Measurements from ENCODE around the gene MYRIP.
"Not testable (repeated sequence)": the region's sequence is repeated elsewhere in the genome, so short reads cannot be mapped to it uniquely, and the experiment has no call there.

The MYRIP gene

GRCh38 chr3:39808467-39809180 is 785 bp upstream of the MYRIP start:
- no peak for DNase-seq

- DNase-seq = no peak
Observed at GRCh38 chr3:39809995-39810595, 686 bp downstream of the MYRIP start.

- DNase-seq = no peak
Observed at GRCh38 chr3:39810647-39811161, 1.3 kb downstream of the MYRIP start.

GRCh38 chr3:39811561-39811960 is 2.2 kb downstream of the MYRIP start:
- DNase-seq = no peak

GRCh38 chr3:39812537-39812936 is 3.1 kb downstream of the MYRIP start:
- no peak for DNase-seq

- no peak for DNase-seq
Observed at GRCh38 chr3:39814007-39814406, 4.6 kb downstream of the MYRIP start.

GRCh38 chr3:39819899-39820298 is 10.5 kb downstream of the MYRIP start:
- no peak for DNase-seq

- not testable (repeated sequence) for DNase-seq
Observed at GRCh38 chr3:39833764-39834163, 24.4 kb downstream of the MYRIP start.

- DNase-seq = no peak
Observed at GRCh38 chr3:39839484-39839883, 30.1 kb downstream of the MYRIP start.

- no peak for DNase-seq
Observed at GRCh38 chr3:39843440-39843839, 34.0 kb downstream of the MYRIP start.

- DNase-seq = no peak
Observed at GRCh38 chr3:39848365-39848764, 39.0 kb downstream of the MYRIP start.

- DNase-seq = no peak
Observed at GRCh38 chr3:39849992-39850715, 40.7 kb downstream of the MYRIP start.

- DNase-seq = no peak
Observed at GRCh38 chr3:39850716-39851032, 41.3 kb downstream of the MYRIP start.

- DNase-seq = no peak
Observed at GRCh38 chr3:39855517-39855916, 46.1 kb downstream of the MYRIP start.

- no peak for DNase-seq
Observed at GRCh38 chr3:39869890-39870289, 60.5 kb downstream of the MYRIP start.

- no peak for DNase-seq
Observed at GRCh38 chr3:39870706-39871105, 61.3 kb downstream of the MYRIP start.

- DNase-seq = no peak
Observed at GRCh38 chr3:39879581-39879980, 70.2 kb downstream of the MYRIP start.

- no peak for DNase-seq
Observed at GRCh38 chr3:39882111-39882510, 72.7 kb downstream of the MYRIP start.

- DNase-seq = no peak
Observed at GRCh38 chr3:39892068-39892467, 82.7 kb downstream of the MYRIP start.

- DNase-seq = no peak
Observed at GRCh38 chr3:39896184-39896583, 86.8 kb downstream of the MYRIP start.

- no peak for DNase-seq
Observed at GRCh38 chr3:39900462-39901002, 91.1 kb downstream of the MYRIP start.

- no peak for DNase-seq
Observed at GRCh38 chr3:39903253-39903652, 93.8 kb downstream of the MYRIP start.

GRCh38 chr3:39905788-39906187 is 96.4 kb downstream of the MYRIP start:
- DNase-seq = no peak

- no peak for DNase-seq
Observed at GRCh38 chr3:39907981-39908380, 98.6 kb downstream of the MYRIP start.
